Stomach (tissue), 4 donors: Measurements from ENCODE around the gene GALNT2.

ENCODE experiments used
- CTCF ChIP-seq, 7 experiments: fragments of 450-650 bp in 4 of 7; fragments of 200-600 bp in 3 of 7; sonication (generic) in 3 of 7; IDR thresholded peaks; one replicate each; pipeline ENCODE4 v1.5.1; 2016 to 2019; ENCODE audit warnings: antibody characterized with exemption in 7 of 7, control low read depth in 2 of 7, mild to moderate bottlenecking in 1 of 7
- POLR2A ChIP-seq, 4 donors: fragments of 450-650 bp; IDR thresholded peaks; one replicate each; pipeline ENCODE4 v1.6.1; 2016; ENCODE audit warnings: antibody characterized with exemption in 4 of 4, control low read depth in 2 of 4, mild to moderate bottlenecking in 1 of 4, moderate library complexity in 1 of 4
- POLR2AphosphoS5 ChIP-seq, 3 donors: sonication (generic); formaldehyde crosslinking; IDR thresholded peaks; one replicate each; pipeline ENCODE4 v1.6.1; 2016; ENCODE audit warnings: antibody characterized with exemption in 3 of 3

- TF ChIP-seq CTCF (IDR thresholded peaks at IDR 0.05), result no peak
- TF ChIP-seq POLR2A (IDR thresholded peaks at IDR 0.05), result no peak
- TF ChIP-seq POLR2AphosphoS5 (IDR thresholded peaks at IDR 0.05), result no peak
Measured at GRCh38 chr1:230216896-230217295, 149.9 kb downstream of the GALNT2 start.
